Measurements from ENCODE around the gene GAPDHS. TPM values are rescaled to one million over a fixed set of nuclear protein-coding genes. Genes with fewer than 3 reads are reported as not detected.

The GAPDHS gene
- total and polyA plus RNA-seq, 2 experiments from 2014 or later, result not detected

- Histone ChIP-seq H3K36me3 (no peaks in the 10 kb centered on the region), H3K27me3 (no peaks in the 10 kb centered on the region), H3K4me1 (ENCODE audit: low read depth) (no peaks in the 10 kb centered on the region), H3K9me3 (ENCODE audit: low read depth) (no peaks in the 10 kb centered on the region), H3K4me3 (no peak overlapping the region), H3K27ac (no peak overlapping the region)
- DNase-seq (ENCODE audit: low read depth in 1 of 2, low spot score in 1 of 2), result no peak
- no peak for TF ChIP-seq CTCF (IDR thresholded peaks at IDR 0.05; ENCODE audit: low read depth, low read length)
Observed at GRCh38 chr19:35531291-35531690, 2.0 kb upstream of the GAPDHS start.

- Histone ChIP-seq H3K4me1 (ENCODE audit: low read depth) (no peaks in the 10 kb centered on the region), H3K4me3 (no peak overlapping the region), H3K36me3 (no peaks in the 10 kb centered on the region), H3K9me3 (ENCODE audit: low read depth) (no peaks in the 10 kb centered on the region), H3K27me3 (no peaks in the 10 kb centered on the region), H3K27ac (no peak overlapping the region)
- DNase-seq (ENCODE audit: low read depth in 1 of 2, low spot score in 1 of 2), result peak; percentile 29 to 57
- TF ChIP-seq CTCF (IDR thresholded peaks at IDR 0.05; ENCODE audit: low read depth, low read length), result no peak
Observed at GRCh38 chr19:35533822-35534392, 651 bp downstream of the GAPDHS start.

GRCh38 chr19:35534803-35535480 is 1.7 kb downstream of the GAPDHS start:
- no peak for TF ChIP-seq CTCF (IDR thresholded peaks at IDR 0.05; ENCODE audit: low read depth, low read length)
- H3K9me3 ChIP-seq (ENCODE audit: low read depth), result no peaks in the 10 kb centered on the region
- no peaks in the 10 kb centered on the region for H3K27me3 ChIP-seq

GRCh38 chr19:35539314-35539713 is 6.1 kb downstream of the GAPDHS start:
- Histone ChIP-seq H3K27ac (no peak overlapping the region), H3K4me3 (no peak overlapping the region), H3K36me3 (no peaks in the 10 kb centered on the region), H3K27me3 (no peaks in the 10 kb centered on the region), H3K9me3 (ENCODE audit: low read depth) (no peaks in the 10 kb centered on the region), H3K4me1 (ENCODE audit: low read depth) (peaks cover under 1% of the 10 kb centered on the region)
- DNase-seq (ENCODE audit: low read depth in 1 of 2, low spot score in 1 of 2), result no peak
- TF ChIP-seq CTCF (IDR thresholded peaks at IDR 0.05; ENCODE audit: low read depth, low read length), result no peak

More at GRCh38 chr19:35534803-35535480, 1.7 kb downstream of the GAPDHS start:
- Histone ChIP-seq H3K27ac (no peak overlapping the region), H3K4me1 (ENCODE audit: low read depth) (no peaks in the 10 kb centered on the region), H3K36me3 (no peaks in the 10 kb centered on the region), H3K4me3 (no peak overlapping the region)
- no peak for DNase-seq (ENCODE audit: low read depth in 1 of 2, low spot score in 1 of 2)

- no peak overlapping the region for H3K27ac ChIP-seq
- no peak for TF ChIP-seq CTCF (IDR thresholded peaks at IDR 0.05; ENCODE audit: low read depth, low read length)
- H3K9me3 ChIP-seq (ENCODE audit: low read depth), result no peaks in the 10 kb centered on the region
Observed at GRCh38 chr19:35539850-35540249, 6.6 kb downstream of the GAPDHS start.

More at GRCh38 chr19:35539850-35540249, 6.6 kb downstream of the GAPDHS start:
- peaks cover 3% of the 10 kb centered on the region for H3K4me1 ChIP-seq (ENCODE audit: low read depth)
- H3K27me3 ChIP-seq, result no peaks in the 10 kb centered on the region
- DNase-seq (ENCODE audit: low read depth in 1 of 2, low spot score in 1 of 2), result no peak
- H3K4me3 ChIP-seq, result no peak overlapping the region
- no peaks in the 10 kb centered on the region for H3K36me3 ChIP-seq
